ENCODE measurements around the gene PTPRS. TPM values are rescaled to one million over a fixed set of nuclear protein-coding genes. Genes with fewer than 3 reads are reported as not detected.

The PTPRS gene
- total RNA-seq, 1 donor from 2014 or later = not detected

DNA sequence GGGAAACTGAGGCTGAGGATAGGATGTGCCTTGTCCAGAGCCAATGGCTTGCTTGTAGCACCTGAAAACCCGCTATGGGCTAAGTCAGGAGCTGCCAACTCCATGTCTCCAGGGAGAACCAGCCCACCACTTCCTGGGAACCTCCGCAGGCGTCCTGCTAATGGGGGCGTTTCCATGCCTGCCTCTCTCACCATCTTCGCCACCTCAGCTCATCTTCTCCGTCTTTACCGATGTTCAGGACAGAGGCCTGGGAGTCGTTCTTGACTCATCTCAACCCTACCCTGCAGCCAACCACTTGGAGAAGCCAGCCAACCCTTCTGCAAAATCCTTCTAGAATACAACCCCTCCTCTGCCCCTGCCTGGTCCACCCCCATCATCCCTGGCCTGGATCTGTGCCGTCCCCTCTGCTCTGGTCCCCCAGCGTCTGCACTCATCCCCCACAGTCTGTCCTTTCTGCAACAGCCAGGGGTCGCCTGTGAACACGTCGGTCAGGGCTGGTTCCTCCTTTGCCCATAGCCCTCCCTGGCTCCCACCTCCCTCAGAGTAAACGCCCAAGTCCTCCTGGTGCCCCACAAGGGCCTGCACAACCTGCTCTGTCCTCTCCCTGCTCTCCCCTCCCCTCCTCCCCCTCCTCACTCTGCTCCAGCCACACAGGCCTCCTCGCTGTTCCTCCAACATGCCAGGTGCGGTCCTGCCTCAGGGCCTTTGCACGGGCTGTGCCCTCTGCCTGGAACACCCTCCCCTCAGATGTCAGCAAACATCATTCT lies 31.0 kb downstream of the PTPRS start:
- intact Hi-C loops (cut with micrococcal nuclease) = no loop called here

DNA sequence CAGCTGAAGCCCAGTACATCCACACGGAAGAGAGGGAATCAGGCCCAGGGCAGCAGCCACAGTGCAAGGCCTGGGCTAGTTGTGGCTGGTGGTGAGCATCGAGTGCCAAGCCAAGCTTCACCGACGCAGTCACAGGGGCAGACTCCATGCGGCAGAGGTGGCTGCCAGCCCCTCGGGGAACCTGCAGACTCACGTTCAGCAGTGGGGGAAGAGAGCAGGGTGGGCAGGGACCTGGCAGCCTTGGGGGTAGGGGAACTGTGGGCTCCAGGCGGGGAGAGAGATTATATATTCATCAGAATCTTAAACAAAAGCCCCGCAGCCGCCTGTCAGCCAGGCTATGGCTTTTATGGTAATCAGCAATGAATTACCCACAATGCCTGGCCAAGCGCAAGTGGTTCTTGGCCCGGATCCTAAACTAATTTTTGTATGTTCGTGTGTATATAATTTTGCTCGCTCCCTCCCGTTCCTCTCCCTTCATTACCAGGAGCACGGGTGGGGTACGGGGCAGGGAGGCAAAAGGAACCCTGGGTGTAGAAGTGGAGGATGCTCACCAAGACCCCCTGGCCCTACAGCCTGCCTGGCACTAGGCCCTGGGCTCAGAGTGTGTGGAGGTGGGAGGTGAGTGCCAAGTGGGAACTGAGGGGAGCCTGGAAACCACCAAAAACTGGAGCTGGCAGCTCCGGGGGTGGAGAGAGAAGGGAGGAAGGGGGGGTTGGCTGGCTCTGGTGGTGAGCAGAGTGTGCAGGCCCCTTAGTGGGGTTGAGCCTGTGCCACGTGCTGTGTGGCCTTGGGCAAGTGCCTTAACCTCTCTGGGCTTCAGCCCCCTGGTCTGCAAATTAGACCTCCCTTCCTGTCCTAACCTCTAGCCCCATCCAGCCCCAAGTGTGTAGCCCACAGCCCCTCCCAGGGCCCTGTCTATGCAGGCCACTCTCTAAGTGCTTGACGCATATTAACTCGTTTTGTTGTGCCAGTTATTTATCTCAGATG lies 31.9 kb downstream of the PTPRS start:
- intact Hi-C loops (cut with micrococcal nuclease) = no loop called here

DNA sequence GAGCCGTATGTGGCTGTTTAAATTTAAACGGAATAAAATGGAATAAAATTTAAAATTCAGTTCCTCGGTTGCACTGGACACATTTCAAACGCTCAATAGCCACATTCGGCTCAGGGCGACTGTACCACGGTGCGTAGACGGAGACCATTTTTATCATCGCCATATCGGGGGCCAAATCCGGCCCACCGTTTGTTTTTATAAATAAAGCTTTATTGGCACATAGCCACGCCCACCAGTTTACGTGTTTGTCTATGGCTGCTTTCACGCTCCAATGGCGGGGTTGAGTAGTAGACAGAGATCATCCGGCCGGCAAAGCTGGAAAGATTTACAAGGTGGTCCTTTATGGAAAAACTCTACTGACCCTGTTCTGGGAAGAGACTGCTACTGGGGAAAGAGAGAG lies 33.0 kb downstream of the PTPRS start:
- intact Hi-C loops (cut with micrococcal nuclease) = no loop called here

DNA sequence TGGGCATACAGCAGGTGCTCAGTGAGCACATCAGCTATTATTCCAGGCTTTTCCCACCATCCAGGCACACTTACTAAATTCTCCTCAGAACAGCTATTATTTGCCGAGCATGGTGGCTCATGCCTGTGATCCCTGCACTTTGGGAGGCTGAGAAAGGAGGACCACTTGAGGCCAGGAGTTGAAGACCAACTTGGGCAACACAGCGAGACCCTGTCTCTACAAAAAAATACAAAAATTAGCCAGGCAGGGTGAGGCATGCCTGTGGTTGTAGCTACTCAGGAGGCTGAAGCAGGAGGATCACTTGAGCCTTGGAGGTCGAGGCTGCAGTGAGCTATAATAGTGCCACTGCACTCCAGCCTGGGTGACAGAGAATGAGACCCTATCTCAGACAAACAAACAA lies 35.4 kb downstream of the PTPRS start:
- intact Hi-C loops (cut with micrococcal nuclease) = no loop called here

DNA sequence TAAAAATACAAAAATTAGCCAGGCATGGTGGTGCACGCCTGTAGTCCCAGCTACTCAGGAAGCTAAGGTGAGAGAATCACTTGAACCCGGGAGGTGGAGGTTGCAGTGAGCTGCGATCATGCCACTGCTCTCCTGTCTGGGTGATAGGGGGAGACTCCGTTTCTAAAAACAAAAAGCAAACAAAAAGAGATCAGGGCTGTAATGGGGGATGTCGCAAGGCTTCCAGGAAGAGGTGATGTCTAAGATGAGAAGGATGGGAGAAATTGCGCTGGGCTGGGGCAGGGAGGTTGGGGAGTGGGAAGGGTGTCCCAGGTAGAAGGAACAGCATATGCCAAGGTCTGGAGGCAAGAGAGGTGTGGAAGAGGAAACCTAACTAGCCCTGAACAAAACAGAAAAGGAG lies 36.1 kb downstream of the PTPRS start:
- intact Hi-C loops (cut with micrococcal nuclease) = no loop called here

DNA sequence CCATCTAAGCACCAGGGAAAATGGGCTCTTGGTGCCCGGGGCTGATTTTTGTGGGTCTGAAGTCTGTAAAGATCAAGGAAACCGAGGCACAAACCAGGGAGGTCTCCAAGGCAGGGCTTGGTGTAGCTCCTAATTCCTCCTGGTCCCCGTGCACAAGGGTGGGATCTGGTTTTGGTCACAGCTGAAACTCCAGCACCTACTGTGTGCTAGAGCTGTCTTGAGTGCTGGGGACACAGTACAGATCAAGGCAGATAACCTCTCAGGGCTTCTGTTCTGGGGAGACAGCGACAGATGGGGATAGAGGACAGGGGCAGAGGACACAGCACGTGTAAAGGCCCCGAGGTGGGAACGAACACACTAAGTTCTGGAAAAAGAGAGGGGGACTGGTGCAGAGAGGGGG lies 37.4 kb downstream of the PTPRS start:
- intact Hi-C loops (cut with micrococcal nuclease) = no loop called here

DNA sequence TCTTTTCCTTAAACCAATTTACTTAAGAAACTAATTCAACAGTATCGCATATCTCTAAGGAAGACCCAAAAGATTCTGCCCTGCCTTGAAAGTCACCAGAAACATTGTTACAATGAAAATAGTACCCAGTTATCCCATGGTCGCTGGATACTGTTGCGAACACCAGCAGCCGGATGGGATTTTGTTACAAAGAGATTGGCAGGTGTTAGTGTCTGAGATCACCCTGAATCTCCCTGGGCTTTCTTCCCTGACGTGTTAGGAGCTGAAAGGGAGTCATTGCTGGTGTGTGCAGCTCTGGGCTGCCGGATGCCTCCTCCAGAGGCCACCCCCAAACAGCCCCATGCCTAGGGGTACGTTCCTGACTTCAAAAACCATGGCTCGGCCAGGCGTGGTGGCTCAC lies 38.2 kb downstream of the PTPRS start:
- intact Hi-C loops (cut with micrococcal nuclease) = no loop called here

DNA sequence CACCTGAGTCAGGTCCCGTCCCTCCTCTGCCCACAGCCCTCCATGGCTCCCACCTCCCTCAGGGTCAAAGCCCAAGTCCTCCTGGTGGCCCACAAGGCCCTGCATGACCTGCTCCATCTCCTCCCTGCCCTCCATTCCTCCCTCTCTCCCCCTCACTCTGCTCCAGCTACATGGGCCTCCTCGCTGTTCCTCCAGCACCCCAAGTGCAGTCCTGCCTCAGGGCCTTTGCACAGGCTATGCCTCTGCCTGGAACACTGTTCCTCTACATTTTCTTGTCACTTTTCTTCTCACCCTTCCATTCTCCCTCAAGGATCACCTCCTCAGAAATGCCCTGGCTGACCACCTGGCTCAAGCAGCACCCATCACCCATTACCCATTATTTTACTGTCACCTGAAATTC lies 41.5 kb downstream of the PTPRS start:
- intact Hi-C loops (cut with micrococcal nuclease) = no loop called here

DNA sequence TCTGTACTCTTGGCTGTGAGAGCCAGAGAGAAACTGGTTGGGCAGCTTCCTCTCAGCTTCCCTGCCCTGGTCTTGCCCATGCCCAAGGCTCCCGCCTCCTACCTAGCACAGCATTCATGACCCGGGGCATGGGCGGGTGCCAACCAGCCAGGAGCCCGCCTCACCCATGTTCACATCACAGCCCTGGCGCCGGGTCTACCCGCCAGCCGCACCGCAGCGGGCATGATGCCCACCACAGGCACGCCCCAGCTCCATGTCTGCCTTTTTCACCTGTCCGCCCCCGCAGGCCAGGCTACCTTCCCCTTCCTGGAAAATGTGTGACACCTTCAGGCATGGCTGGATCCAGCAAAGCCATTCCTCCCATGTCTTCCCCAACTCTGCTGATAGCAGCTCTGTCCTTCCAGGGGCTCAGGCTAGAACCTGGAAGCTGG lies 42.1 kb downstream of the PTPRS start:
- intact Hi-C loops (cut with micrococcal nuclease) = no loop called here

DNA sequence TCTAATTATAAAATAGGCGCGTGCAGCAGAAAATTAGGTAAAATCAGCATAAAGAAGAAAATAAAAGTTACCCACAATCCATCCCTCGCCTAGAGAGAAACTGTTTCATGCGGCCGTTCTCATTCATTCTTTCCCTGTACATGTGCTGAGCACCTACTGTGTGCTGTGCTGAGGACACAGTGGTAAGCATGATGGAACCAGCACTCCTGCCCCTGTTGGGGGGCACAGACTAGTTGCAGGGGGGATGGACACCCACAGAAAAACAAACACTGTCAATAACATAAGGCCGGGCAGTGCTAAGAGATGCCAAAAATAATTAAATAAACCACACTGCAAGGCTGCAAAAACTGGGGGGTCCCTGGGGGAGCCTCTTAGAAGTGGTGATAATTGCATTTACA lies 43.3 kb downstream of the PTPRS start:
- intact Hi-C loops (cut with micrococcal nuclease) = no loop called here

DNA sequence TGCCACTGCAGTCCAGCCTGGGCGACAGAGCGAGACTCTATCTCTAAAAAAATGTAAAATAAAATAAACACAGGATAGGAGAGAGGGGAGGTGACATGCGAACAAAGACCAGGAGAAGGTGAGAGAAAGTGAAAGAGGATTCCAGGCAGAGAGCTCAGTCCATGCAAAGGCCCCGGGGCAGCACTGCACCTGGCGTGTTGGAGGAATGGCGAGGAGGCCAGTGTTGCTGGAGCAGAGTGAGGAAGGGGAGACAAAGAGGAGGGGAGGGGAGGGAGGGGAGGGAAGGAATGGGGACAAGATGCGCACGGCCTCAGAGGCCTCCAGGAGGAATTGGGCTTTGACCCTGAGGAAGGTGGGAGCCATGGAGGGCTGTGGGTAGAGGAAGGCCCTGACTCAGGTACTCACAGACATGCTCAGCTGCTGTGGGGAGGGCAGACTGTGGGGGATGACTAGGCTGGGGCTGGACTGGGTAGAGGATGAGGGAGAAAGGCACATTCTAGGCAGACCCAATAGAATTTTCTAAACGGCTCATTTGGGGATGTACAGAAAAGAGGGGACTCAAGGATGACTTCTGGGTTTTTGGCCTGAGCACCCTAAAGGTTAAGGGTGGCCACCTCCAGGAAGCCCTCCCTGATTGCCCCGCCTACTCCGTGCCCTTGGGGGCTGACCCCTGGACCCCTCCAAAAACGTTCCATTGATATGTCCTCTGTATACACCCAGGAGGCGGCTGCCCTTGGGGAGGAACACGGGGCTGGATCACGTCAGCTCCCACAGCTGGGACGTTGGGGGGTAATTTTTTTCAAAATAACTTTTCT lies 43.9 kb downstream of the PTPRS start:
- intact Hi-C loops (cut with micrococcal nuclease) = no loop called here

DNA sequence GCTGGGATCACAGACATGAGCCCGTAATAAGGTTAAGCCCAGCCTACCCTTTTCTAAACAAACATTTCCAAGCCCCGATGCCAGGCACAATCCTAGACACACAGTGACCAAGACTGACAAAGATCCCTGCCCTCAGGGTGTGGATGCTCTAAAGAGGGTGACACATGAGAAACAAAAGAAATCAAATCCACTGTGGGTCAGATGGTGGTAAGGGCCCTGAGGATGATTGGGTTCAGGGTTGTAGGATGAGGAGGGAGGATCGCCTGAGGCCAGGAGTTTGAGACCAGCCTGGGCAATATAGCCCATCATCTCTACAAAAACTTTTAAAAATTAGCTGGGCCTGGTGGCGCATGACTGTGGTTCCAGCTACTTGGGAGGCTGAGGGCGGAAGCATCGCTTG lies 44.6 kb downstream of the PTPRS start:
- intact Hi-C loops (cut with micrococcal nuclease) = no loop called here

DNA sequence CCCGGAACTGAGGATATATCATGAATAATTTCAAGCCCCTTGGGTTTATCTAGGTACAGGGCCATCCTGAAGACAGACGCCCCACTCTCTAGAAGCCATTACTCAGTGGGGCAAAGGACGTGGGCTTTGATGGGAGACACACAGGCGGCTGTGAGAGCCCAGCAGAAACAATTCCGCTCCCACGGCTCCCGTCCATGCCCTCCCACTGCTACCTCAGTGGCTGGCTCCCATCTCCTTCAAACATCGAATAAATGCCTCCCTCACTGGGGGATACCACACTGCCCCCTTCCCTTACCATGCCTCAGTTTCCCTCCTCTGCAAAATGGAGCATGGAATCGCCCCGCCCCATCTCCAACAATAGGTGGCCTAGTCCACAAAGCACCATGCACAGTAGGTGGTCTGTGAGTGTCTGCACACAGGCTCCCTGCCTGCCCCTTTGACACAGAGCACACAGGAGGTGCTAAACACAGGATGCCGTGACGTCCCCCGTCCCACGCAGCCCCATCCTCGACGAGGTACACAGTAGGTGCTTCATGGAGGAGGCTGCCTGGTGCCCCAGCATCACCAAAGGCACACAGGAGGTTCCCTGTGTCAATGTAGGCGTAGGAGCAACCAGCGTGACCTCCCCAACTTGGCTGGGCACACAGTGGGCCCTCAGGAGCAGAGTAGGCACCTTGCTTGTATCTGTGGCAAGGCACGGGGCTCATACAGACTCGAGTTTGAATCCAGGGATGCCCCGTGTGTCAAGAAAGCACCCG lies 46.0 kb downstream of the PTPRS start:
- intact Hi-C loops (cut with micrococcal nuclease) = no loop called here

DNA sequence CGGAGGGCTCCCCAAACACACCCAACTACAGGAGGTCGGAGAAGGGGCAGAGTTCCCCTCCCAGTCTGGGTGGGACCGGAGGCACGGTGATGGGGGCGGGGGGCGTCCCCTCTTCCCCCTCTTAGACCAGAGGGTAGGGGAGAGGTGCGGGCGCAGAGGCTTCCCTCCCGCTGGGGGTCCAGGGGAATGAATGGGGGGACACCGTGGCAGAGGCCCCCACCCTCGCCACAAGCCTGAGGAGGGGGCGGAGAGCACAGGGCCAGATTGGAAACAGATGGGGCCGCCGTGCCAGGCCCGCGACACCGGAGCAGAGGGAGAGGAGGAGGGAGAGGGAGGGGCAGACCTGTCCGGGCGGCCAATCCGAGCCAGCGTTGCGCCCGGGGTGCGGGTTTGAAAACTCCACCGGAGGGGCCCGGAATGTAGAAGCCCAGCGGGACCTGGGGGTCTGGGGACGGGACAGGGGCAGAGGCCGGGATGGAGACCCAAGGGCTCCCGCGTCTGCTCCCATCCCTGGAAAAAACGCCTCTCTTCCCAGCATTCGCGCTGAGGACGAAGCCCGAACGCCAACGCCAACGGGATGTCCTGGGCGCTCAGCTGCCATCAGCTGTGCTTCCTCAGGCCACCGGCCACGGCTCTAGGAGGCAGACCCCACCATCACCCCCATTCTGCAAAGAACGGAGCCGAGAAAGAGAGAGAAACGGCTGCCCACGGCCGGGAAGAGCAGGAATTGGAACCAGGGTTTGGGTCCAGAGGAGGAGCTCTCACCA lies 46.8 kb downstream of the PTPRS start:
- intact Hi-C loops (cut with micrococcal nuclease) = no loop called here

DNA sequence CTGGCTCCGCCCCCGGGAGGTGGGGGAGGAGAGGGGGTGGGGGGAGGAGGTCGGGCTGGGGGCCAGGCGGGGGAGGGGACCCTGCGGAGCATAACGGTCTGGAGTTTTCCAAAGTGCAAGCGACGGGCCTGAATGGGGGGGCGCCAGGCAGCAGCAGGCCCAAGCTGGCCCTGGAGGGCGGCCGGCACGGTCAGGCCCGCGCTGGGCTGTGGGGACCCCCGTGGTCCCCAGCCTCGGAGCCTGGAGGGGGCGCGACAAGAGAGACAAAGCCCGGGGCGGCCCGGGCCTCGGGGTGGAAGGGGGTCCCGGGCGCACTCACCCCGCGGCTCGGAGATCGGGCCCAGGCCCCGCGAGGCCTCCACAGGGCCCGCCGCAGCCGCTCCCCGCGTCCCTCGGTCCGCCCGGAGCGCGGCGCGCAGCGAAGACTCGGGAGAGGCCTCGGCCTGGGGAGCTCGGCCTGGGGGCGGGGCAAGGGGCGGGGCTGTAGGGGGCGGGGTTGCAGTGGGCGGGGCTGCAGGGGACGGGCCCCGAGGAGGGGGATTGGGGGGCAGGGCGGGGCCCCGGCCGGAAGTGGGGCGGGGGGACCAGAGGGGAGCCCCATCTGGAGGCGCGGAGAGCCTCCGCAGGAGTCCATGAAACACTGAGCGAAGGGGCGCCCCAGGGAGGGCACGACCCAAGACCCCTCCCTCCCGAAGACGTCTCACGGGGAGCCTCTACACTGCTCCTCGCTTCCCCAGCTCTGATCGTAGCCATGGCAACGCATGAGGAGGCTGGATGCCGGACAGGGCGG lies 47.6 kb downstream of the PTPRS start:
- intact Hi-C loops (cut with micrococcal nuclease) = no loop called here

DNA sequence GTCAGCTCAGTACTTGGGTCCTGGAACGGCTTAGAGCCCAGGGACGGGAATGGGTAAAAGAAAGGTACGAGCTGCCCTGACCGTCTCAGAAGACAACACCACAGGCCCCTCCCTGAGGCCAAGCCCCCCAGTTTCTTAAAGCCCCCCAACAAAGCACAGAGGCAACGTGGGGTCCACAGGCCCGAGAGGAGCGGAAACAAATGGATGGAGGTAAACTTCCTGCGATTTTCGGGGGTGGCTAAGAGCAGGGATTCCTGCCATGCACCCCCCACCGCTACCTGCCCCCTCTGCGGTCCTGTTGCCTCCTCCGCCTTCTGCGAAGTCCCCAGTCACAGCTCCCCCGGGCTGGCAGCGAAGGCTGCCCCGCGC lies 48.2 kb downstream of the PTPRS start:
- intact Hi-C loops (cut with micrococcal nuclease) = no loop called here

DNA sequence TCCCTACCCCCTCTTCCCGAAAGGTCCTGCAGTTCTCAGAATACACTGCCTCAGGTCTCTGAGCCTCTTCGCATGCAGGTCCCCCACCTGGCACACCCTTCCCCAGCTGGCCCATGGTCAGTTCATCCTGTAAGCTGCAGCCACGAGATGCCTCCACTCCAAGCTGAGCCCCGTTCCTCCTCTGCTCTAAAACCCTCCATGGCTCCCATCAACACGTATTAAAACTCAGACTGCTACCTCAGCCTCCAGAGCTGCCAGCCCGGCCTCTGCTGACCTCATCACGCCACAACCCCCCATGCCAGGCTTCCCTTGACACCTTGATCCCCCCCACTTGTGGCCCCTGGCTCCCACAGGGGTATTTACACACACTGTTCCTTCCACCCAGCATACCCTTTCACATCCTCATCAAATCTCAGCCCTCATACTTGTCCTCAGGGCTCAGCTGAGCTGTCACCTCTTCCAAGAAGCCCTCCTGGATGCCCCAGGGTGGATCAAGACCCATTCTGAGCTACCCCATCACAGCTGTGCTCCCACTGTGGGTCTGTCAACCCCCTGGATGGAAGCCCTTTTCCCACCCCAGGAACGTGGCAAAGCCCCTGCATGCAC lies 48.9 kb downstream of the PTPRS start:
- intact Hi-C loops (cut with micrococcal nuclease) = no loop called here
